K562 (cell line): Measurements from ENCODE around the gene PMFBP1. TPM values are rescaled to one million over a fixed set of nuclear protein-coding genes. Genes with fewer than 3 reads are reported as not detected.

Source experiments
- ATAC-seq: fragments of 200-7000 bp; cut with Tn5 transposase; 3 replicates; pipeline ENCODE4 v1.9.1; 2020; ENCODE audit warnings: moderate library complexity
- BruUV-seq: library from RNA; stranded (reverse); fragments of 400-500 nt; replicated peaks from 2 replicates; lab custom pipeline; 2021; lab: Mats Ljungman, UMichigan
- CTCF ChIA-PET: fragments of 300-600 bp; formaldehyde crosslinking; extraction: SDS; loops from one replicate; lab custom pipeline; 2021; ENCODE audit warnings: low intra/inter-chr PET ratio; lab: Yijun Ruan, JAX
- POLR2A ChIA-PET: fragments of 300-600, 350-650 bp; sonication (Branson Sonifier 250); formaldehyde crosslinking; extraction: SDS; loops from one replicate; lab custom pipeline; 2021; ENCODE audit warnings: antibody characterized with exemption, inconsistent platforms; lab: Yijun Ruan, JAX
- DNase-seq, 4 experiments: peaks; one replicate each; pipeline versions ENCODE4 v3.0.0 to v3.0.0-alpha.2; 2011 to 2018; ENCODE audit warnings: low spot score in 3 of 4, mixed read lengths in 3 of 4; ENCODE audit errors: extremely low read depth in 1 of 4
- FAIRE-seq: peaks from 2 replicates; lab custom pipeline; 2011; peaks lifted over from hg19 to GRCh38; lab: Jason Lieb, UNC
- H2AFZ ChIP-seq: 2 replicates; pipeline ENCODE4 v1.6.0; 2011; ENCODE audit warnings: low read depth, low read length, control low read depth, inconsistent platforms
- H3K27ac ChIP-seq: fragments of 200-600 bp; 3 replicates; pipeline ENCODE4 v1.8.0; 2011; ENCODE audit warnings: low read depth, mild to moderate bottlenecking, control low read depth, inconsistent platforms, low read length, moderate library complexity, mixed read lengths; ENCODE audit errors: extremely low read depth
- H3K27me3 ChIP-seq, 2 experiments: fragments of 300-600 bp in 1 of 2; 2 replicates in 1 of 2; 3 replicates in 1 of 2; pipeline versions ENCODE4 v1.6.0 to v1.8.0; 2011; ENCODE audit warnings: inconsistent platforms in 2 of 2, low read length in 2 of 2, mild to moderate bottlenecking in 1 of 2, mixed read lengths in 1 of 2, moderate library complexity in 1 of 2; ENCODE audit not compliant: control insufficient read depth in 2 of 2, insufficient read depth in 2 of 2
- H3K36me3 ChIP-seq: fragments of 300-600 bp; 3 replicates; pipeline ENCODE4 v1.8.0; 2011; ENCODE audit warnings: mild to moderate bottlenecking, low read length, inconsistent platforms; ENCODE audit not compliant: control insufficient read depth, insufficient read depth
- H3K4me1 ChIP-seq, 2 experiments: fragments of 200-600 bp in 1 of 2; replicated peaks in 1 of 2; 2 replicates in 1 of 2; 3 replicates in 1 of 2; pipeline versions ENCODE4 v1.5.1 to v1.8.0; 2011; ENCODE audit warnings: inconsistent platforms in 2 of 2, low read length in 2 of 2, mild to moderate bottlenecking in 1 of 2, mixed read lengths in 1 of 2, moderate library complexity in 1 of 2; ENCODE audit not compliant: control insufficient read depth in 2 of 2, insufficient read depth in 2 of 2
- H3K4me2 ChIP-seq: 2 replicates; pipeline ENCODE4 v1.6.1; 2011; ENCODE audit warnings: low read length, control low read depth, inconsistent platforms, mixed read lengths; ENCODE audit not compliant: insufficient read depth
- H3K4me3 ChIP-seq: fragments of 200-600 bp; sonication (generic), shearing (Covaris generic); 2 replicates; pipeline ENCODE4 v1.5.1; 2016; ENCODE audit warnings: control low read depth, inconsistent platforms
- H3K79me2 ChIP-seq: fragments of 200-600 bp; 3 replicates; pipeline ENCODE4 v1.8.0; 2011; ENCODE audit warnings: low read length, inconsistent platforms; ENCODE audit not compliant: control insufficient read depth, insufficient read depth
- H3K9ac ChIP-seq, 2 experiments: 2 replicates each; pipeline versions ENCODE4 v1.6.0 to v1.6.1; 2011; ENCODE audit warnings: low read depth in 2 of 2, low read length in 2 of 2, control low read depth in 1 of 2, inconsistent platforms in 1 of 2, mild to moderate bottlenecking in 1 of 2, mixed read lengths in 1 of 2; ENCODE audit not compliant: insufficient read depth in 1 of 2
- H3K9me1 ChIP-seq: one replicate; pipeline ENCODE4 v1.6.0; 2011; ENCODE audit warnings: inconsistent platforms, mild to moderate bottlenecking, low read length, moderate library complexity; ENCODE audit not compliant: control insufficient read depth, insufficient read depth
- H3K9me3 ChIP-seq: replicated peaks from 2 replicates; pipeline ENCODE4 v1.5.1; 2011; ENCODE audit warnings: low read depth, low read length, inconsistent platforms; ENCODE audit not compliant: control insufficient read depth, insufficient read depth
- H4K20me1 ChIP-seq: replicated peaks from 2 replicates; pipeline ENCODE4 v1.6.1; 2011; ENCODE audit warnings: low read length, inconsistent platforms, mixed read lengths; ENCODE audit not compliant: control insufficient read depth, insufficient read depth
- CEBPG ChIP-seq, 3 experiments: fragments of 200-800 bp in 1 of 3; sonication (Bioruptor generic) in 1 of 3; sonication (generic) in 1 of 3; formaldehyde crosslinking in 1 of 3; IDR thresholded peaks in 2 of 3; conservative IDR thresholded peaks in 1 of 3; 2 replicates each; pipeline versions ENCODE4 v1.6.1 to v1.8.0; 2016 to 2022; ENCODE audit warnings: missing compliant biosample characterization in 2 of 3, missing genetic modification characterization in 2 of 3, mild to moderate bottlenecking in 1 of 3, missing genetic modification reagents in 1 of 3
- RAD21 ChIP-seq, 2 experiments: fragments of 250-450 bp in 1 of 2; fragments of 450-650 bp in 1 of 2; sonication (Bioruptor Pico) in 1 of 2; formaldehyde crosslinking in 1 of 2; IDR thresholded peaks in 1 of 2; conservative IDR thresholded peaks in 1 of 2; 2 replicates each; pipeline versions ENCODE4 v1.4.0 to v1.8.0; 2020 to 2022; ENCODE audit warnings: mild to moderate bottlenecking in 2 of 2, moderate library complexity in 1 of 2
- SETDB1 ChIP-seq: IDR thresholded peaks from one replicate; pipeline ENCODE4 v1.6.1; 2012; ENCODE audit warnings: low read length, control low read depth, inconsistent platforms
- SMC3 ChIP-seq: conservative IDR thresholded peaks from 2 replicates; pipeline ENCODE4 v1.6.1; 2011; ENCODE audit warnings: low read depth, low read length, improper control_type of control experiment; ENCODE audit not compliant: insufficient read depth
- ZNF77 ChIP-seq: fragments of 250-450 bp; sonication (Bioruptor Pico); IDR thresholded peaks from 2 replicates; pipeline ENCODE4 v1.5.0; 2020
- WGBS: fragments of 100-300 bp; shearing (Covaris generic); methylation state at CpG from one replicate; pipeline ENCODE4 v1.1.6; 2016; ENCODE audit warnings: low coverage, mixed read lengths; ENCODE audit not compliant: insufficient coverage; ENCODE audit errors: missing lambda C conversion rate; 5-methylcytosine and 5-hydroxymethylcytosine counted together
- in situ Hi-C: fragments of 300-500 bp; cut with MboI; formaldehyde crosslinking; loops from 4 replicates; pipeline ENCODE4 v1.15.0; 2018; ENCODE audit warnings: inconsistent platforms, mixed read lengths
- intact Hi-C: fragments of 100-400 bp; cut with micrococcal nuclease; formaldehyde crosslinking; loops from 2 replicates; pipeline ENCODE4 v1.14.2; 2022
- polyA plus RNA-seq, 8 experiments: library from polyadenylated mRNA; depleted of rRNA in 4 of 8; stranded (reverse) in 5 of 8; unstranded in 3 of 8; fragments of >200 nt; fragmentation: Nextera tagmentation in 2 of 8; fragmentation: Illumina TruSeq in 1 of 8; extraction: Ambion mirVana in 2 of 8; extraction: Trizol in 1 of 8; gene quantifications; 2 replicates each; pipeline versions ENCODE4 v1.2.1 to v1.2.3, GENCODE V29; 2011 to 2014; ENCODE audit warnings: inconsistent platforms in 1 of 8, missing spikeins in 1 of 8
- total RNA-seq, 7 experiments: library from RNA; depleted of rRNA in 6 of 7; stranded (reverse); fragments of >200 nt in 6 of 7; fragmentation: Illumina TruSeq in 2 of 7; extraction: Trizol in 2 of 7; gene quantifications; 2 replicates each; pipeline versions ENCODE4 v1.2.1 to v1.2.3, GENCODE V29; 2011 to 2021; ENCODE audit warnings: low replicate concordance in 1 of 7
- TF ChIP-seq, protein P1 (sequence below), 3 experiments: IDR thresholded peaks in 2 of 3; conservative IDR thresholded peaks in 1 of 3; 2 replicates each; pipeline ENCODE4 v1.5.1; 2011 to 2012; ENCODE audit warnings: low read length in 3 of 3, mild to moderate bottlenecking in 3 of 3, control low read depth in 2 of 3, improper control_type of control experiment in 1 of 3, inconsistent platforms in 1 of 3, low read depth in 1 of 3, mixed read lengths in 1 of 3, moderate library complexity in 1 of 3; ENCODE audit not compliant: insufficient read depth in 2 of 3

Gene PMFBP1
- total and polyA plus RNA-seq, 9 of the 15 experiments (the other 6 are each of a cell fraction or from before 2014, with no cell fraction given) = 0.13 to 0.91 (median 0.47) TPM

DNA sequence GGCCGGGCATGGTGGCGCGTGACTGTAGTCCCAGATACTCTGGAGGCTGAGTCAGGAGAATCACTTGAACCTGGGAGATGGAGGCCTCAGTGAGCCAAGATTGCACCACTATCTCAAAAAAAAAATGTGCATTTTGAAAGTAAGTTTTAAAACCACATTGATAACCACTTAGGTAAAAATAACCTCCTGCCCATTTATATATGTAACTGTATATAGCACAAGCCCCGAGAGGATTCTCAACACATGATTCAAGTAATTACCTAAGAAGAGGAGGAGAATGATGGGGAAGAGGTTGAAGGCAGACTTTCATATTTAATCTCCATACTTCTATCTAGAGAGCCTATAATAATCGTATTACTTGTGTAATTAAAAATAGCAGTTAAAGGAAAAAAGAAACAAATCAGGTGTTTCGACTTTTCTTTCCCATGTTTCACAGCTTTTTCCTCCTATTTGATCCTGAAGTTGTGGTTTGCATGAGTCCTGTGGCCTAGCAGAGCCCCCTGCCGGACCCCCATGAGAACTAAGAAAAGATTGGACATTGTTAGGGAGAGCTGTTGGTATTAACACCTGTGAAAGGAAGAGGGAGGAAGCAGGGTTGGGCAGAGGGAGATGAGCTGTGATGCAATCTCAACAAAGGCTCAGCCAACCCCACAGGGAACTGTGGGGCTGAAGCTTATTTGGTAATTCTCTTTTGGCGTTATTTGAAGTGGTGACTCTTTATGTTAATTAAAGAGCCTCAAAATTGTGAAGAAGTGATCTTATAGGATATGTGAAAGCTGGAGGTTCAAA lies 22.1 kb downstream of the PMFBP1 start:
- intact Hi-C loops = loop anchor here (2.0 to 10.0 kb wide), 2 partner anchors 25 to 85 kb away; partner anchors contain the start of gene HPR
- POLR2A ChIA-PET = interaction anchor here (0.6 to 1.6 kb wide), 6 partner anchors 9 to 82 kb away, joined by 3 to 5 read pairs (median 4); no protein-coding TSS in a partner anchor

More for the DNA sequence above, 22.1 kb downstream of the PMFBP1 start:
- Histone ChIP-seq H3K9me1 (no peaks in the 10 kb centered on the region), H3K4me2 (no peak overlapping the region), H4K20me1 (peaks cover 5% of the 10 kb centered on the region; the same call in 1 of the 2 replicates), H2AFZ (no peak overlapping the region), H3K27me3 (no peaks in the 10 kb centered on the region; a peak in 1 of 5 replicates), H3K4me1 (no peaks in the 10 kb centered on the region; a peak in 1 of 5 replicates), H3K9me3 (no peaks in the 10 kb centered on the region), H3K36me3 (no peaks in the 10 kb centered on the region), H3K79me2 (no peaks in the 10 kb centered on the region), H3K4me3 (no peak overlapping the region), H3K27ac (no peak overlapping the region), H3K9ac (no peak overlapping the region)
- WGBS = 3% methylated on average over 8 of the region's 8 CpGs
- in situ Hi-C loops = no loop called here
- no peak for TF ChIP-seq ZNF77 (CRISPR knock-in tag)
- peak in 1 of 2 experiments; percentile 59; a peak in 2 of 4 replicates for TF ChIP-seq RAD21 (CRISPR knock-in tag; conservative IDR thresholded peaks at IDR 0.05 in 1 of 2, IDR thresholded peaks at IDR 0.05 in 1 of 2)
- TF ChIP-seq CEBPG (CRISPR knock-in tag; IDR thresholded peaks at IDR 0.05) = no peak
- peak; percentile 33 to 54; a peak in 1 of 4 replicates for TF ChIP-seq CEBPG (tag; conservative IDR thresholded peaks at IDR 0.05 in 1 of 2, IDR thresholded peaks at IDR 0.05 in 1 of 2)
- 0 out of 2 replicates have a peak, but pooled peaks have one; percentile 22 for TF ChIP-seq SMC3
- TF ChIP-seq, protein P1, sequence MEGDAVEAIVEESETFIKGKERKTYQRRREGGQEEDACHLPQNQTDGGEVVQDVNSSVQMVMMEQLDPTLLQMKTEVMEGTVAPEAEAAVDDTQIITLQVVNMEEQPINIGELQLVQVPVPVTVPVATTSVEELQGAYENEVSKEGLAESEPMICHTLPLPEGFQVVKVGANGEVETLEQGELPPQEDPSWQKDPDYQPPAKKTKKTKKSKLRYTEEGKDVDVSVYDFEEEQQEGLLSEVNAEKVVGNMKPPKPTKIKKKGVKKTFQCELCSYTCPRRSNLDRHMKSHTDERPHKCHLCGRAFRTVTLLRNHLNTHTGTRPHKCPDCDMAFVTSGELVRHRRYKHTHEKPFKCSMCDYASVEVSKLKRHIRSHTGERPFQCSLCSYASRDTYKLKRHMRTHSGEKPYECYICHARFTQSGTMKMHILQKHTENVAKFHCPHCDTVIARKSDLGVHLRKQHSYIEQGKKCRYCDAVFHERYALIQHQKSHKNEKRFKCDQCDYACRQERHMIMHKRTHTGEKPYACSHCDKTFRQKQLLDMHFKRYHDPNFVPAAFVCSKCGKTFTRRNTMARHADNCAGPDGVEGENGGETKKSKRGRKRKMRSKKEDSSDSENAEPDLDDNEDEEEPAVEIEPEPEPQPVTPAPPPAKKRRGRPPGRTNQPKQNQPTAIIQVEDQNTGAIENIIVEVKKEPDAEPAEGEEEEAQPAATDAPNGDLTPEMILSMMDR (IDR thresholded peaks at IDR 0.05 in 2 of 3, conservative IDR thresholded peaks at IDR 0.05 in 1 of 3; ENCODE audit: insufficient read depth in 2 of 3, low read depth in 1 of 3, low read length in 3 of 3) = peak; percentile 45 to 48 (median 46); a peak in 5 of 6 replicates
- no peak for TF ChIP-seq SETDB1
- BruUV-seq = no TSS peak
- CTCF ChIA-PET = no interaction called here
- FAIRE-seq (no peak), DNase-seq (peak in 2 of 4 experiments; percentile 24 to 25), ATAC-seq (peak; percentile 70)
